ENCODE results near the gene ATP5MK. TPM values are rescaled to one million over a fixed set of nuclear protein-coding genes. Genes with fewer than 3 reads are reported as not detected.
A peak's percentile ranks its signal among the peaks of the same experiment; 100 is the strongest.

Gene ATP5MK, protein sequence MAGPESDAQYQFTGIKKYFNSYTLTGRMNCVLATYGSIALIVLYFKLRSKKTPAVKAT
- total RNA-seq = 476 and 483 TPM in 2 replicates

DNA sequence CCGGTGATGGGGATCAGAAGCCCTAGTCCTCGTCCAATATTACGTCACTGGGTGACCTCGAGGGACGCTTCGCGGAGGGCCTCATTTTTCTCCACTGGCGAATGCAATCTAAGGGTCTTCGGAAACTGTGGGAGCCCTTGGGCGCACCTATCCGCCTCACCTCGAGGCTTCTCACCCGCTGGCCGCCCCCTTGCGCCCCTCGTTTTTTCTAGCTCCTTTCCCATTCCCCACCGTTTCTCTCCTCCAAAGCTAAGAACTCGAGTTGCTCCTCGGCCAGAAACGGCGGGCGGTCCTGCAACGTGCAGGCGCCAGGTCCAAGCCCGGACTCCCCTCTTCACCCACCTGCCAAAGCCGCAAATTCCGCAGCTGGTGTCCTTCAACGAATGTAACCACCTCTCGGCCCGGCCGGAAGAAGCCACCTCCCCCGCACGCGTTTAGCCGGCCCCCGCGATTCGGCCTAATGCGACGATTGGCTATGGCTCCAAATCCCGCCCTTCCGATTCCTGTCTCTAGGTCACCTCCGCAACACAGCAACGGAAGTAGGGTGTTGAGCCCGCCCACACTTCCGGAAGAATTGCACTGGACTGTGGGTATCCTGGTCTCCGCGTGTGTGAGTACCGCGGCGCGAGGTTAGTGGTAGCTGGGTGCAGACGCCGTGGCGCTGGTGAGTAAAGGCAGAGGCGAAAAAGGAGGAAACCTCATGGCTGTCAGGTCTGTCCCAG, at the start of gene ATP5MK, which contains the start of gene PDCD11:
ATP5MK (minus strand) TSS at position 409 of the 722 bp plus-strand sequence. CDS start 4,018 bp downstream, outside the sequence.
PDCD11 (plus strand) TSS at position 560 of the 722 bp plus-strand sequence. CDS start 1,801 bp downstream, outside the sequence.
- DNase-seq (ENCODE audit: low spot score) = peak; percentile 95
- H3K4me1 Mint-ChIP-seq (ENCODE audit: low read depth) = peaks cover 48% of the 10 kb centered on the region
- H3K27ac Mint-ChIP-seq = peak within 1 kb of the TSS; percentile 94
- H3K27me3 Mint-ChIP-seq (ENCODE audit: low read depth) = no peaks in the 10 kb centered on the region
- peaks cover 69% of the 10 kb centered on the region for H3K36me3 Mint-ChIP-seq (ENCODE audit: low read depth)
- peak within 1 kb of the TSS; percentile 92 for H3K4me3 Mint-ChIP-seq (ENCODE audit: low read depth)
- no peaks in the 10 kb centered on the region for H3K9me3 Mint-ChIP-seq
- intact Hi-C loops (cut with micrococcal nuclease) = loop anchor here (1.0 kb wide), 1 partner anchor 28 kb away; no protein-coding TSS in a partner anchor

DNA sequence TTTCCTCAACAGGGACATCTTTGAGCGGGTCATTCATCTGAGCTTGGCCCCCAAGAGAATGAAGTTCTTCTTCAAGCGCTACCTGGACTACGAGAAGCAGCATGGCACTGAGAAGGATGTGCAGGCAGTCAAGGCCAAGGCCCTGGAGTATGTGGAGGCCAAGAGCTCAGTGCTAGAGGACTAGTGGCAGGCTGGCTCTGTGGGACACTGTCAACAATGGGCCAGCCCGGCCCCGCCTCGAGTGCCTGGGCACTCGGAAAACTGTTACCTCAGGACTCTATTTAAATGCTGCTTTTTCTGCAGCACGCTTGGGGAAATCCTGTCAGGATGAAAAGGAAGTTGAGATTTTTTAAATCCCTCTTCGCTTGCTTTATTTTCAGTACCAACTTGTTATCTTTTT, 49.1 kb upstream of the ATP5MK start:
- no peak overlapping the region for H3K4me3 Mint-ChIP-seq (ENCODE audit: low read depth)
- peaks cover 82% of the 10 kb centered on the region for H3K36me3 Mint-ChIP-seq (ENCODE audit: low read depth)
- intact Hi-C loops (cut with micrococcal nuclease) = no loop called here
- no peak overlapping the region for H3K27ac Mint-ChIP-seq
- H3K9me3 Mint-ChIP-seq = no peaks in the 10 kb centered on the region
- DNase-seq (ENCODE audit: low spot score) = no peak
- H3K27me3 Mint-ChIP-seq (ENCODE audit: low read depth) = no peaks in the 10 kb centered on the region
- H3K4me1 Mint-ChIP-seq (ENCODE audit: low read depth) = peaks cover 30% of the 10 kb centered on the region

- no peaks in the 10 kb centered on the region for H3K27me3 Mint-ChIP-seq (ENCODE audit: low read depth)
- intact Hi-C loops (cut with micrococcal nuclease) = no loop called here
- DNase-seq (ENCODE audit: low spot score) = no peak
- no peaks in the 10 kb centered on the region for H3K9me3 Mint-ChIP-seq
- H3K4me3 Mint-ChIP-seq (ENCODE audit: low read depth) = no peak overlapping the region
- H3K4me1 Mint-ChIP-seq (ENCODE audit: low read depth) = peaks cover 24% of the 10 kb centered on the region
- H3K27ac Mint-ChIP-seq = no peak overlapping the region
- peaks cover 83% of the 10 kb centered on the region for H3K36me3 Mint-ChIP-seq (ENCODE audit: low read depth)
Observed at GRCh38 chr10:103444478-103444877, 48.2 kb upstream of the ATP5MK start.

- Mint-ChIP-seq H3K4me1 (ENCODE audit: low read depth) (peaks cover 15% of the 10 kb centered on the region), H3K4me3 (ENCODE audit: low read depth) (no peak overlapping the region), H3K36me3 (ENCODE audit: low read depth) (peaks cover 81% of the 10 kb centered on the region), H3K27ac (no peak overlapping the region), H3K9me3 (no peaks in the 10 kb centered on the region), H3K27me3 (ENCODE audit: low read depth) (no peaks in the 10 kb centered on the region)
- intact Hi-C loops (cut with micrococcal nuclease) = no loop called here
- no peak for DNase-seq (ENCODE audit: low spot score)
Observed at GRCh38 chr10:103443475-103444185, 47.4 kb upstream of the ATP5MK start.

GRCh38 chr10:103442031-103442461, 45.8 kb upstream of the ATP5MK start:
- Mint-ChIP-seq H3K9me3 (no peaks in the 10 kb centered on the region), H3K27ac (no peak overlapping the region), H3K36me3 (ENCODE audit: low read depth) (peaks cover 81% of the 10 kb centered on the region), H3K4me1 (ENCODE audit: low read depth) (peaks cover 10% of the 10 kb centered on the region), H3K4me3 (ENCODE audit: low read depth) (no peak overlapping the region), H3K27me3 (ENCODE audit: low read depth) (no peaks in the 10 kb centered on the region)
- no peak for DNase-seq (ENCODE audit: low spot score)
- intact Hi-C loops (cut with micrococcal nuclease) = no loop called here

DNA sequence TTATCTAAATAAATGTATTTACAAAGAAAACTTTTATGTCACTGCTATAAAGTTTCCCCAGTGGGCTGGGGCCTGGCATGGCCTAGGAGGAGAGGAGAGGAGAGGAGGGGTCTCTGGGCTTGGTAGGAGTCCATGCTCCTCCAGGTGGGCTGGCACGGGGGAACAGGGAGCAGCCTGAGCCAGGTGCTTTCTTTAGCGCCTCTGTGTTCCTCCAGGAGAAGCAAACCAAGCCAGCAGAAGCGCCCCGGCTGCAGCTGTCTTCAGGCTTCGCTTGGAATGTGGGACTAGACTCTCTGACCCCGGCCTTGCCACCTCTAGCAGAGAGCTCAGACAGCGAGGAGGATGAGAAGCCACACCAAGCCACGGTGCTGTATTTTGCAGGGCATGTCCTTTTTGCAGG, 45.3 kb upstream of the ATP5MK start:
- intact Hi-C loops (cut with micrococcal nuclease) = no loop called here
- H3K4me3 Mint-ChIP-seq (ENCODE audit: low read depth) = no peak overlapping the region
- no peaks in the 10 kb centered on the region for H3K27me3 Mint-ChIP-seq (ENCODE audit: low read depth)
- peaks cover 10% of the 10 kb centered on the region for H3K4me1 Mint-ChIP-seq (ENCODE audit: low read depth)
- DNase-seq (ENCODE audit: low spot score) = no peak
- no peak overlapping the region for H3K27ac Mint-ChIP-seq
- peaks cover 82% of the 10 kb centered on the region for H3K36me3 Mint-ChIP-seq (ENCODE audit: low read depth)
- no peaks in the 10 kb centered on the region for H3K9me3 Mint-ChIP-seq

GRCh38 chr10:103441206-103441605, 44.9 kb upstream of the ATP5MK start:
- H3K9me3 Mint-ChIP-seq = no peaks in the 10 kb centered on the region
- H3K36me3 Mint-ChIP-seq (ENCODE audit: low read depth) = peaks cover 82% of the 10 kb centered on the region
- no peak overlapping the region for H3K4me3 Mint-ChIP-seq (ENCODE audit: low read depth)
- H3K4me1 Mint-ChIP-seq (ENCODE audit: low read depth) = peaks cover 6% of the 10 kb centered on the region
- H3K27ac Mint-ChIP-seq = no peak overlapping the region
- intact Hi-C loops (cut with micrococcal nuclease) = no loop called here
- no peak for DNase-seq (ENCODE audit: low spot score)
- H3K27me3 Mint-ChIP-seq (ENCODE audit: low read depth) = no peaks in the 10 kb centered on the region

DNA sequence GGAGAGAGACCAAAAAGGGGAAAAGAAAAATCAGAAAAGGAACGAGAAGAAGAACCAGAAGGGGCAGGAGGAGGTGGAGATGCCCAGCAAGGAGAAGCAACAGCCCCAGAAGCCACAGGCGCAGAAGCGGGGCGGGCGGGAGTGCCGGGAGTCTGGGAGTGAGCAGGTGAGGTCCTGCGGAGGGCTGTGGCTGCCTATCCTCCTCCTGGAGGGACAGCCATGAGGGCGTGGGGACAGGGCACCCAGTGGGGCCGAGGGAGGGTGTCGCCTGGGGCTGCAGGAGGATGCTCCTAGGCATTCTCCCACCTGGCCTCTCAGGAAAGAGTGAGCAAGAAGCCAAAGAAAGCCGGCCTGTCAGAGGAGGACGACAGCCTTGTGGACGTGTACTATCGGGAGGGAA, 44.1 kb upstream of the ATP5MK start:
- Mint-ChIP-seq H3K36me3 (ENCODE audit: low read depth) (peaks cover 81% of the 10 kb centered on the region), H3K27me3 (ENCODE audit: low read depth) (no peaks in the 10 kb centered on the region), H3K9me3 (no peaks in the 10 kb centered on the region), H3K27ac (no peak overlapping the region), H3K4me3 (ENCODE audit: low read depth) (no peak overlapping the region), H3K4me1 (ENCODE audit: low read depth) (peaks cover under 1% of the 10 kb centered on the region)
- no peak for DNase-seq (ENCODE audit: low spot score)
- intact Hi-C loops (cut with micrococcal nuclease) = no loop called here

GRCh38 chr10:103439776-103440175, 43.5 kb upstream of the ATP5MK start:
- intact Hi-C loops (cut with micrococcal nuclease) = no loop called here
- H3K4me3 Mint-ChIP-seq (ENCODE audit: low read depth) = no peak overlapping the region
- no peak overlapping the region for H3K27ac Mint-ChIP-seq
- no peaks in the 10 kb centered on the region for H3K9me3 Mint-ChIP-seq
- H3K27me3 Mint-ChIP-seq (ENCODE audit: low read depth) = no peaks in the 10 kb centered on the region
- H3K4me1 Mint-ChIP-seq (ENCODE audit: low read depth) = no peaks in the 10 kb centered on the region
- H3K36me3 Mint-ChIP-seq (ENCODE audit: low read depth) = peaks cover 79% of the 10 kb centered on the region
- DNase-seq (ENCODE audit: low spot score) = no peak

- Mint-ChIP-seq H3K36me3 (ENCODE audit: low read depth) (peaks cover 90% of the 10 kb centered on the region), H3K4me3 (ENCODE audit: low read depth) (no peak overlapping the region), H3K4me1 (ENCODE audit: low read depth) (peaks cover 31% of the 10 kb centered on the region), H3K27ac (no peak overlapping the region), H3K9me3 (no peaks in the 10 kb centered on the region), H3K27me3 (ENCODE audit: low read depth) (no peaks in the 10 kb centered on the region)
- intact Hi-C loops (cut with micrococcal nuclease) = no loop called here
- no peak for DNase-seq (ENCODE audit: low spot score)
Observed at GRCh38 chr10:103433858-103434257, 37.6 kb upstream of the ATP5MK start.

GRCh38 chr10:103431902-103432301, 35.6 kb upstream of the ATP5MK start:
- DNase-seq (ENCODE audit: low spot score) = no peak
- H3K9me3 Mint-ChIP-seq = no peaks in the 10 kb centered on the region
- H3K4me1 Mint-ChIP-seq (ENCODE audit: low read depth) = peaks cover 41% of the 10 kb centered on the region
- intact Hi-C loops (cut with micrococcal nuclease) = no loop called here
- no peak overlapping the region for H3K27ac Mint-ChIP-seq
- H3K4me3 Mint-ChIP-seq (ENCODE audit: low read depth) = no peak overlapping the region
- H3K36me3 Mint-ChIP-seq (ENCODE audit: low read depth) = peaks cover 93% of the 10 kb centered on the region
- no peaks in the 10 kb centered on the region for H3K27me3 Mint-ChIP-seq (ENCODE audit: low read depth)

GRCh38 chr10:103429647-103430046, 33.4 kb upstream of the ATP5MK start:
- Mint-ChIP-seq H3K4me1 (ENCODE audit: low read depth) (peaks cover 43% of the 10 kb centered on the region), H3K27ac (peak overlapping the region; percentile 78), H3K4me3 (ENCODE audit: low read depth) (peak overlapping the region; percentile 35), H3K36me3 (ENCODE audit: low read depth) (peaks cover 94% of the 10 kb centered on the region), H3K27me3 (ENCODE audit: low read depth) (no peaks in the 10 kb centered on the region), H3K9me3 (no peaks in the 10 kb centered on the region)
- peak; percentile 19 for DNase-seq (ENCODE audit: low spot score)
- intact Hi-C loops (cut with micrococcal nuclease) = no loop called here
